ENCODE measurements around the gene RASSF3.

DNA sequence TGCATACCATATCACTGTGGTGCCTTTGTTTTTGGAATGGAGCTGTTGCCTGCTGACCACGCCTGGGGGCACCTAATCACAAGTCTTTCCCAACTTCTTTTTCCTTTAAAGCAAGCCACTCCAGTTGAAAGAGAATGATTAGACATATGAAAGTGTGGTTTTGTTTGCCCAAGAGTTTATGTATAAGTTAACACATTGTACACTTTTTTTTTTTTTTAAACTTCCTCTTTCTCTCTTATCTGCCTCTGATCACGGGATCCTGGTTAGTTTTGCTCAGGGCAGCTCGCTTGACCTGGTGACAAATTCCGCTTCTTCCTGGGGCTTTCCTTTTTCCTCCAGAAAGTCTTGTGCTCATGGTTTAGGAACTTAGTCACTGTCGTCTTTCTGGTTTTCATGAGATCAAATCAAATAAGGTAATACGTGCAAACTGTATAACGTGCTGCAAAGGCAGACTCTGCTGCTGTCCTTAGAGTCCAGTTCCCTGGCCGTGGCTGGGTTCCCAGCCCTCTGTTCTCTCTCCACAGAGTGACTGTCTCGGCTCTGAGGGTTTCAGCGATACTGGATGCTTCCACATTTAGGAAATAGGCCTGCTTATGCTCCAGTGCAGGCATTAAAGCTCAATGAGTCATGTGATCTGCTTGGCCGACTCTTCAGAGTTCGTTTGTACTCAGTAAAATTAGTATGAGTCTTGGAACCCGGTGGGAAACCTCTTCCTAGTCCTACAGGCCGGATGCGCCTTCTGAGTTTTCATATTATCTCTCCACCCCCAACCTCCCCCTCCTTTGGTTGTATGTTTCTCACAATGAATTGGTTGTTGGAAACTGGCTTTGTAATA, 15.2 kb downstream of the RASSF3 start:
- TF ChIP-seq POLR2AphosphoS5 (IDR thresholded peaks at IDR 0.05) = peak; percentile 83
- TF ChIP-seq, protein P1, sequence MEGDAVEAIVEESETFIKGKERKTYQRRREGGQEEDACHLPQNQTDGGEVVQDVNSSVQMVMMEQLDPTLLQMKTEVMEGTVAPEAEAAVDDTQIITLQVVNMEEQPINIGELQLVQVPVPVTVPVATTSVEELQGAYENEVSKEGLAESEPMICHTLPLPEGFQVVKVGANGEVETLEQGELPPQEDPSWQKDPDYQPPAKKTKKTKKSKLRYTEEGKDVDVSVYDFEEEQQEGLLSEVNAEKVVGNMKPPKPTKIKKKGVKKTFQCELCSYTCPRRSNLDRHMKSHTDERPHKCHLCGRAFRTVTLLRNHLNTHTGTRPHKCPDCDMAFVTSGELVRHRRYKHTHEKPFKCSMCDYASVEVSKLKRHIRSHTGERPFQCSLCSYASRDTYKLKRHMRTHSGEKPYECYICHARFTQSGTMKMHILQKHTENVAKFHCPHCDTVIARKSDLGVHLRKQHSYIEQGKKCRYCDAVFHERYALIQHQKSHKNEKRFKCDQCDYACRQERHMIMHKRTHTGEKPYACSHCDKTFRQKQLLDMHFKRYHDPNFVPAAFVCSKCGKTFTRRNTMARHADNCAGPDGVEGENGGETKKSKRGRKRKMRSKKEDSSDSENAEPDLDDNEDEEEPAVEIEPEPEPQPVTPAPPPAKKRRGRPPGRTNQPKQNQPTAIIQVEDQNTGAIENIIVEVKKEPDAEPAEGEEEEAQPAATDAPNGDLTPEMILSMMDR (IDR thresholded peaks at IDR 0.05) = no peak

All from gastroesophageal sphincter (tissue), 3 donors.